Measurements from ENCODE around the gene MZB1. TPM values are rescaled to one million over a fixed set of nuclear protein-coding genes. Genes with fewer than 3 reads are reported as not detected.
"Not testable (repeated sequence)": the region's sequence is repeated elsewhere in the genome, so short reads cannot be mapped to it uniquely, and the experiment has no call there.

MZB1 gene
- total RNA-seq, 4 donors from 2014 or later = 0.49 to 11.0 (median 2.0) TPM

- Histone ChIP-seq H3K4me3 (no peak overlapping the region), H3K27me3 (no peaks in the 10 kb centered on the region), H3K4me1 (peaks cover 0 to 58% (median 16%) of the 10 kb centered on the region in 3 donors), H3K27ac (no peak overlapping the region), H3K9me3 (no peaks in the 10 kb centered on the region), H3K36me3 (peaks cover 6 to 53% (median 18%) of the 10 kb centered on the region in 3 donors)
- intact Hi-C loops (cut with DNase I) = no loop called here
- TF ChIP-seq CTCF (IDR thresholded peaks at IDR 0.05) = no peak
- no peak for TF ChIP-seq POLR2A (IDR thresholded peaks at IDR 0.05)
- 73 to 78% methylated on average over 6 of the region's 6 CpGs for WGBS, 2 donors
- DNase-seq = no peak
Observed at GRCh38 chr5:139361835-139362429, 27.8 kb downstream of the MZB1 start.

GRCh38 chr5:139360384-139360783 lies 29.3 kb downstream of the MZB1 start:
- DNase-seq = no peak
- Histone ChIP-seq H3K27me3 (no peaks in the 10 kb centered on the region), H3K9me3 (no peaks in the 10 kb centered on the region), H3K4me1 (peaks cover 0 to 65% (median 16%) of the 10 kb centered on the region in 3 donors), H3K36me3 (peaks cover 6 to 48% (median 14%) of the 10 kb centered on the region in 3 donors), H3K27ac (no peak overlapping the region), H3K4me3 (no peak overlapping the region)
- no peak for TF ChIP-seq POLR2A (IDR thresholded peaks at IDR 0.05)
- no peak for TF ChIP-seq CTCF (IDR thresholded peaks at IDR 0.05)
- intact Hi-C loops (cut with DNase I) = no loop called here
- WGBS, 2 donors = 90 to 92% methylated on average over 4 of the region's 4 CpGs

GRCh38 chr5:139358064-139358463 lies 31.6 kb downstream of the MZB1 start:
- no peak for DNase-seq
- intact Hi-C loops (cut with DNase I) = no loop called here
- H3K27me3 ChIP-seq = no peaks in the 10 kb centered on the region
- no peaks in the 10 kb centered on the region for H3K9me3 ChIP-seq
- H3K4me3 ChIP-seq = no peak overlapping the region
- no peak overlapping the region for H3K27ac ChIP-seq
- peaks cover 0 to 43% (median 0%) of the 10 kb centered on the region in 3 donors for H3K36me3 ChIP-seq
- no peak for TF ChIP-seq CTCF (IDR thresholded peaks at IDR 0.05)
- TF ChIP-seq POLR2A (IDR thresholded peaks at IDR 0.05) = no peak
- peaks cover 0 to 50% (median 10%) of the 10 kb centered on the region in 3 donors for H3K4me1 ChIP-seq

- H3K36me3 ChIP-seq = peaks cover 0 to 48% (median 0%) of the 10 kb centered on the region in 3 donors
- H3K27ac ChIP-seq; H3K27me3 ChIP-seq; H3K4me3 ChIP-seq; intact Hi-C loops (cut with DNase I); DNase-seq; H3K9me3 ChIP-seq: not testable (repeated sequence)
- WGBS, 2 donors = 94 to 98% methylated on average over 8 of the region's 8 CpGs
- H3K4me1 ChIP-seq = peaks cover 0 to 67% (median 14%) of the 10 kb centered on the region in 3 donors
Observed at GRCh38 chr5:139355900-139356299, 33.8 kb downstream of the MZB1 start.

- no peak overlapping the region for H3K27ac ChIP-seq
- no peaks in the 10 kb centered on the region for H3K9me3 ChIP-seq
- WGBS, 2 donors = 78 to 100% methylated on average over 3 of the region's 3 CpGs
- no peaks in the 10 kb centered on the region for H3K27me3 ChIP-seq
- H3K36me3 ChIP-seq = peaks cover 0 to 40% (median 0%) of the 10 kb centered on the region in 3 donors
- TF ChIP-seq CTCF (IDR thresholded peaks at IDR 0.05) (no peak), POLR2A (IDR thresholded peaks at IDR 0.05) (no peak)
- intact Hi-C loops (cut with DNase I) = no loop called here
- DNase-seq = no peak
- no peak overlapping the region for H3K4me3 ChIP-seq
- peaks cover 0 to 58% (median 14%) of the 10 kb centered on the region in 3 donors for H3K4me1 ChIP-seq
Observed at GRCh38 chr5:139354186-139354585, 35.5 kb downstream of the MZB1 start.

GRCh38 chr5:139347863-139348262 lies 41.9 kb downstream of the MZB1 start:
- H3K36me3 ChIP-seq = peaks cover 0 to 47% (median 0%) of the 10 kb centered on the region in 3 donors
- H3K9me3 ChIP-seq; H3K27ac ChIP-seq; H3K27me3 ChIP-seq; H3K4me3 ChIP-seq; DNase-seq; intact Hi-C loops (cut with DNase I): not testable (repeated sequence)
- H3K4me1 ChIP-seq = peaks cover 8 to 77% (median 26%) of the 10 kb centered on the region in 3 donors
- 87 to 88% methylated on average over 9 of the region's 9 CpGs for WGBS, 2 donors

GRCh38 chr5:139345442-139345841 lies 44.3 kb downstream of the MZB1 start:
- H3K4me3 ChIP-seq; H3K27ac ChIP-seq; intact Hi-C loops (cut with DNase I); H3K9me3 ChIP-seq; H3K27me3 ChIP-seq; DNase-seq: not testable (repeated sequence)
- 92 to 97% methylated on average over 7 to 8 of the region's 8 CpGs for WGBS, 2 donors
- Histone ChIP-seq H3K4me1 (peaks cover 14 to 76% (median 30%) of the 10 kb centered on the region in 3 donors), H3K36me3 (peaks cover 0 to 42% (median 0%) of the 10 kb centered on the region in 3 donors)

Measured in esophagus squamous epithelium (tissue), 5 donors.